Testis (tissue), 3 donors: ENCODE data around the gene GH2. TPM values are rescaled to one million over a fixed set of nuclear protein-coding genes. Genes with fewer than 3 reads are reported as not detected.
"Not testable (repeated sequence)": the region's sequence is repeated elsewhere in the genome, so short reads cannot be mapped to it uniquely, and the experiment has no call there.

Experiments used
- DNase-seq: peaks from one replicate; pipeline ENCODE4 v3.0.0-alpha.2; 2019
- H3K27ac ChIP-seq, 2 donors: fragments of 200-600 bp; sonication (generic); one replicate each; pipeline ENCODE4 v1.5.1; 2019
- H3K27me3 ChIP-seq: fragments of 200-600 bp; sonication (generic); one replicate; pipeline ENCODE4 v1.5.1; 2019
- H3K36me3 ChIP-seq: fragments of 200-600 bp; sonication (generic); one replicate; pipeline ENCODE4 v1.5.1; 2017; ENCODE audit warnings: low read depth; ENCODE audit errors: missing control alignments
- H3K4me1 ChIP-seq: fragments of 200-600 bp; sonication (generic); one replicate; pipeline ENCODE4 v1.5.1; 2019
- H3K4me3 ChIP-seq, 2 donors: fragments of 200-600 bp; sonication (generic); one replicate each; pipeline ENCODE4 v1.5.1; 2017 to 2019
- H3K9me3 ChIP-seq: fragments of 200-600 bp; sonication (generic); one replicate; pipeline ENCODE4 v1.5.1; 2017
- CTCF ChIP-seq, 3 experiments: fragments of 450-650 bp in 2 of 3; fragments of 200-600 bp in 1 of 3; sonication (generic) in 1 of 3; IDR thresholded peaks; one replicate each; pipeline ENCODE4 v1.5.1; 2016 to 2019; ENCODE audit warnings: antibody characterized with exemption in 3 of 3, mild to moderate bottlenecking in 2 of 3, moderate library complexity in 1 of 3
- POLR2A ChIP-seq: fragments of 450-650 bp; IDR thresholded peaks from one replicate; pipeline ENCODE4 v1.6.1; 2017; ENCODE audit warnings: antibody characterized with exemption, mild to moderate bottlenecking, moderate library complexity
- WGBS, 2 donors: methylation state at CpG; one replicate each; pipeline ENCODE4 v1.1.5; 2018; 5-methylcytosine and 5-hydroxymethylcytosine counted together
- intact Hi-C: fragments of 100-400 bp; cut with DNase I; formaldehyde crosslinking; loops from one replicate; pipeline ENCODE4 v1.15.1; 2023; ENCODE audit warnings: low total_unique reads
- polyA plus RNA-seq: library from polyadenylated mRNA; stranded (reverse); fragments of 350-450 nt; fragmentation: Illumina TruSeq; extraction: RNeasy Lipid Tissue Mini Kit (QIAGEN cat#74804); gene quantifications from one replicate; pipeline ENCODE4 v1.2.3, GENCODE V29; 2014; ENCODE audit warnings: low read depth, low replicate concordance; ENCODE audit not compliant: insufficient read depth
- total RNA-seq, 2 donors: library from RNA; depleted of rRNA; stranded (reverse); fragments of >200 nt; gene quantifications; one replicate each; pipeline ENCODE4 v1.2.3, GENCODE V29; 2016

The GH2 gene
- total and polyA plus RNA-seq, 3 donors from 2014 or later: 0.62 TPM; not detected in 2

- 79% methylated on average over 5 of the region's 7 CpGs; no CpG with 5 or more reads in 1 of the 2 donors for WGBS, 2 donors
- H3K36me3 ChIP-seq, H3K9me3 ChIP-seq, intact Hi-C loops, H3K4me1 ChIP-seq, DNase-seq, H3K27ac ChIP-seq, H3K4me3 ChIP-seq, H3K27me3 ChIP-seq: not testable (repeated sequence)
Observed at GRCh38 chr17:63873577-63873976, 8.2 kb downstream of the GH2 start, which contains the start of gene CSH2. CSH2 (minus strand) TSS chr17:63873677; CDS start chr17:63873614, 63 bp downstream.

GRCh38 chr17:63871646-63872365 lies 9.9 kb downstream of the GH2 start:
- not testable (repeated sequence) for H3K9me3 ChIP-seq, H3K27ac ChIP-seq
- WGBS, 2 donors: 93% methylated on average over 15 of the region's 15 CpGs

GRCh38 chr17:63870292-63870665 lies 11.5 kb downstream of the GH2 start:
- H3K27ac ChIP-seq, H3K4me3 ChIP-seq, H3K27me3 ChIP-seq, H3K9me3 ChIP-seq, intact Hi-C loops, H3K4me1 ChIP-seq, H3K36me3 ChIP-seq, DNase-seq: not testable (repeated sequence)
- WGBS, 2 donors: 80 to 88% methylated on average over 4 of the region's 4 CpGs

More at GRCh38 chr17:63871646-63872365, 9.9 kb downstream of the GH2 start:
- DNase-seq, H3K4me1 ChIP-seq, H3K36me3 ChIP-seq, intact Hi-C loops, H3K27me3 ChIP-seq, H3K4me3 ChIP-seq: not testable (repeated sequence)

GRCh38 chr17:63869491-63870291 lies 12.1 kb downstream of the GH2 start:
- H3K4me3 ChIP-seq, intact Hi-C loops, H3K27ac ChIP-seq, H3K4me1 ChIP-seq, H3K9me3 ChIP-seq, H3K36me3 ChIP-seq, H3K27me3 ChIP-seq, DNase-seq: not testable (repeated sequence)
- TF ChIP-seq CTCF (IDR thresholded peaks at IDR 0.05): peak in 1 of 3 experiments; percentile 12
- WGBS, 2 donors: 59 to 62% methylated on average over 9 of the region's 9 CpGs

- H3K4me1 ChIP-seq, H3K36me3 ChIP-seq, H3K9me3 ChIP-seq, H3K27ac ChIP-seq, intact Hi-C loops, H3K4me3 ChIP-seq, DNase-seq, H3K27me3 ChIP-seq: not testable (repeated sequence)
- WGBS, 2 donors: 73 to 78% methylated on average over 6 to 7 of the region's 7 CpGs
Observed at GRCh38 chr17:63866625-63867024, 15.1 kb downstream of the GH2 start.

- no peak overlapping the region for H3K27ac ChIP-seq
- H3K36me3 ChIP-seq: no peaks in the 10 kb centered on the region
- TF ChIP-seq POLR2A (no peak), CTCF (IDR thresholded peaks at IDR 0.05) (no peak)
- H3K4me3 ChIP-seq: no peak overlapping the region
- DNase-seq: no peak
- intact Hi-C loops: no loop called here
- WGBS, 2 donors: 74 to 78% methylated on average over 3 of the region's 3 CpGs
- no peaks in the 10 kb centered on the region for H3K9me3 ChIP-seq
- no peaks in the 10 kb centered on the region for H3K27me3 ChIP-seq
- H3K4me1 ChIP-seq: no peaks in the 10 kb centered on the region
Observed at GRCh38 chr17:63859257-63859656, 22.5 kb downstream of the GH2 start.

- H3K4me1 ChIP-seq, H3K27ac ChIP-seq, H3K9me3 ChIP-seq, H3K36me3 ChIP-seq, H3K4me3 ChIP-seq, intact Hi-C loops, H3K27me3 ChIP-seq, DNase-seq: not testable (repeated sequence)
- 92 to 96% methylated on average over 8 of the region's 8 CpGs for WGBS, 2 donors
Observed at GRCh38 chr17:63856425-63856824, 25.3 kb downstream of the GH2 start.
